ENCODE results near the gene SH3GL1. TPM values are rescaled to one million over a fixed set of nuclear protein-coding genes. Genes with fewer than 3 reads are reported as not detected.

SH3GL1 gene
- total RNA-seq, 1 donor from 2014 or later: 96.6 TPM

- Mint-ChIP-seq H3K27me3 (ENCODE audit: low read depth) (no peaks in the 10 kb centered on the region), H3K4me1 (ENCODE audit: low read depth) (peaks cover 18% of the 10 kb centered on the region), H3K4me3 (ENCODE audit: unreplicated experiment) (no peak overlapping the region), H3K9me3 (ENCODE audit: low read depth) (no peaks in the 10 kb centered on the region), H3K27ac (ENCODE audit: unreplicated experiment) (no peak overlapping the region), H3K36me3 (ENCODE audit: low read depth) (peaks cover 6% of the 10 kb centered on the region)
- no peak for DNase-seq (ENCODE audit: low spot score)
- TF ChIP-seq, protein P1, sequence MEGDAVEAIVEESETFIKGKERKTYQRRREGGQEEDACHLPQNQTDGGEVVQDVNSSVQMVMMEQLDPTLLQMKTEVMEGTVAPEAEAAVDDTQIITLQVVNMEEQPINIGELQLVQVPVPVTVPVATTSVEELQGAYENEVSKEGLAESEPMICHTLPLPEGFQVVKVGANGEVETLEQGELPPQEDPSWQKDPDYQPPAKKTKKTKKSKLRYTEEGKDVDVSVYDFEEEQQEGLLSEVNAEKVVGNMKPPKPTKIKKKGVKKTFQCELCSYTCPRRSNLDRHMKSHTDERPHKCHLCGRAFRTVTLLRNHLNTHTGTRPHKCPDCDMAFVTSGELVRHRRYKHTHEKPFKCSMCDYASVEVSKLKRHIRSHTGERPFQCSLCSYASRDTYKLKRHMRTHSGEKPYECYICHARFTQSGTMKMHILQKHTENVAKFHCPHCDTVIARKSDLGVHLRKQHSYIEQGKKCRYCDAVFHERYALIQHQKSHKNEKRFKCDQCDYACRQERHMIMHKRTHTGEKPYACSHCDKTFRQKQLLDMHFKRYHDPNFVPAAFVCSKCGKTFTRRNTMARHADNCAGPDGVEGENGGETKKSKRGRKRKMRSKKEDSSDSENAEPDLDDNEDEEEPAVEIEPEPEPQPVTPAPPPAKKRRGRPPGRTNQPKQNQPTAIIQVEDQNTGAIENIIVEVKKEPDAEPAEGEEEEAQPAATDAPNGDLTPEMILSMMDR (IDR thresholded peaks at IDR 0.05): no peak
Measured at GRCh38 chr19:4324228-4324627, 76.1 kb downstream of the SH3GL1 start.

GRCh38 chr19:4323692-4324091 is 76.7 kb downstream of the SH3GL1 start:
- peaks cover 7% of the 10 kb centered on the region for H3K36me3 Mint-ChIP-seq (ENCODE audit: low read depth)
- no peak overlapping the region for H3K27ac Mint-ChIP-seq (ENCODE audit: unreplicated experiment)
- H3K9me3 Mint-ChIP-seq (ENCODE audit: low read depth): no peaks in the 10 kb centered on the region
- peaks cover 17% of the 10 kb centered on the region for H3K4me1 Mint-ChIP-seq (ENCODE audit: low read depth)
- no peak for DNase-seq (ENCODE audit: low spot score)
- no peaks in the 10 kb centered on the region for H3K27me3 Mint-ChIP-seq (ENCODE audit: low read depth)
- H3K4me3 Mint-ChIP-seq (ENCODE audit: unreplicated experiment): no peak overlapping the region
- TF ChIP-seq, protein P1 (IDR thresholded peaks at IDR 0.05): no peak

- H3K27me3 Mint-ChIP-seq (ENCODE audit: low read depth): no peaks in the 10 kb centered on the region
- H3K4me1 Mint-ChIP-seq (ENCODE audit: low read depth): peaks cover 15% of the 10 kb centered on the region
- H3K4me3 Mint-ChIP-seq (ENCODE audit: unreplicated experiment): no peak overlapping the region
- DNase-seq (ENCODE audit: low spot score): no peak
- TF ChIP-seq, protein P1 (IDR thresholded peaks at IDR 0.05): no peak
- peaks cover 9% of the 10 kb centered on the region for H3K36me3 Mint-ChIP-seq (ENCODE audit: low read depth)
- H3K9me3 Mint-ChIP-seq (ENCODE audit: low read depth): no peaks in the 10 kb centered on the region
- no peak overlapping the region for H3K27ac Mint-ChIP-seq (ENCODE audit: unreplicated experiment)
Measured at GRCh38 chr19:4322942-4323665, 77.2 kb downstream of the SH3GL1 start.

DNA sequence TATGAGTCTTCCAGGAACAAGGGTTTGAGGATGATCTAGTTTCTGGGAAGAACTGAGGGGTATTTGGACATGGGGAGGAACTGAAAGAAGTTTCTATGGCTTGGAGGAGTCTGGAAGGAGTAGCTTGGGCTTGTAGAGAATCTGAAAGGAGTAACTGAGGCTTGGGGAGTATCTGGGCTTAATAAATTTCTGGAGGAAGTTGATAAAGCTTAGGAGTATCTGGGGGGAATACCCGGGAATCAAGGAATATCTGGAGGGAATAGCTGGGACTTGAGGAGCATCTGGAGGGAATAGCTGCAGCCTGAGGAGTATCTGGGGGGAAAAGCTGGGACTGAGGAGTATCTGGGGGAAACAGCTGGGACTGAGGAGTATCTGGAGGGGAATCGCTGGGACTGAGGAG is 79.9 kb downstream of the SH3GL1 start:
- H3K36me3 Mint-ChIP-seq (ENCODE audit: low read depth): peaks cover 14% of the 10 kb centered on the region
- H3K27ac Mint-ChIP-seq (ENCODE audit: unreplicated experiment): no peak overlapping the region
- H3K4me1 Mint-ChIP-seq (ENCODE audit: low read depth): no peaks in the 10 kb centered on the region
- no peaks in the 10 kb centered on the region for H3K9me3 Mint-ChIP-seq (ENCODE audit: low read depth)
- H3K27me3 Mint-ChIP-seq (ENCODE audit: low read depth): no peaks in the 10 kb centered on the region
- TF ChIP-seq, protein P1 (IDR thresholded peaks at IDR 0.05): no peak
- H3K4me3 Mint-ChIP-seq (ENCODE audit: unreplicated experiment): no peak overlapping the region
- no peak for DNase-seq (ENCODE audit: low spot score)

GRCh38 chr19:4319067-4319718 is 81.2 kb downstream of the SH3GL1 start:
- H3K4me3 Mint-ChIP-seq (ENCODE audit: unreplicated experiment): no peak overlapping the region

More at GRCh38 chr19:4319067-4319718, 81.2 kb downstream of the SH3GL1 start:
- TF ChIP-seq, protein P1 (IDR thresholded peaks at IDR 0.05): no peak
- no peak for DNase-seq (ENCODE audit: low spot score)
- H3K36me3 Mint-ChIP-seq (ENCODE audit: low read depth): peaks cover 14% of the 10 kb centered on the region
- H3K4me1 Mint-ChIP-seq (ENCODE audit: low read depth): no peaks in the 10 kb centered on the region
- H3K9me3 Mint-ChIP-seq (ENCODE audit: low read depth): no peaks in the 10 kb centered on the region
- no peaks in the 10 kb centered on the region for H3K27me3 Mint-ChIP-seq (ENCODE audit: low read depth)
- no peak overlapping the region for H3K27ac Mint-ChIP-seq (ENCODE audit: unreplicated experiment)

Measured in chondrocyte (in vitro differentiated cells).